ENCODE measurements around the gene ATP6V0A1.

DNA sequence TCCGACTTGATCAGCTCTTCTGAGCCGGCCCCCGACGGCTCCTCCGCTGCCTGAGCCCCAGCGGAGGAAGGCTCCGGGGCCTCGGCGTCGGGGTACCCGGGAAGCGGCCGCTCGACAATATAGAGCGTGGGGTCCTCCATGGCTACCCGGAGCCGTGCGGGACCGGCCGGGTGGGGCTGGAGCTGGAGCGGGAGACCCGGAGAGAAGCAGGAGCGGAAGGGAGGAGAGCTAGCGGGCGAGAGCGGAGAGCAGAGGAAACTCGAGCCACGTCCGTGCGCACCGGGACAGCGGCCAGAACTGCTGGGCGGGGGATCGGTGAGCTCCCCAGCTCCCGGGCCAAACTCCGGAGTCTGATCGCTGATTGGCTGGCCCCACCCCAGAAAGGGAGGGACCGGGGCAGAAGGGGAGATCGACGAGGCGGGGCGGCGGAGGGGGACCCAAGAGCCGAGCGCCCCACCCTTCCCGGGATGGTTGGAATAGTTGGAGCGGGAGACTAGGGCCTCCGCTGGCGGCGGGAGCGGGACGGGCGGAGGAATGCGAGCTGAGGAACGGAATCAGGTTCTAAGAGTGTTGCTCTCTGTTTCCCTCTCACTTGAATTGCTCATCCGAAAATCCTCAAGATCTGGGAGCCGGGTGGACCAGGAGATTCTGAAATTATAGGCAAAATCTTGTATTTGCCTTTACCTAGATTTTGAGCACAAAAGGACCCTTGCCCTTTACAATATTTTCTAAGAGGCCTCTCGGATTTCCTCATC lies 35.5 kb upstream of the ATP6V0A1 start, which contains the start of gene CAVIN1:
- TF ChIP-seq POLR2A (IDR thresholded peaks at IDR 0.05): peak; percentile 86 to 96
- TF ChIP-seq, protein P1, sequence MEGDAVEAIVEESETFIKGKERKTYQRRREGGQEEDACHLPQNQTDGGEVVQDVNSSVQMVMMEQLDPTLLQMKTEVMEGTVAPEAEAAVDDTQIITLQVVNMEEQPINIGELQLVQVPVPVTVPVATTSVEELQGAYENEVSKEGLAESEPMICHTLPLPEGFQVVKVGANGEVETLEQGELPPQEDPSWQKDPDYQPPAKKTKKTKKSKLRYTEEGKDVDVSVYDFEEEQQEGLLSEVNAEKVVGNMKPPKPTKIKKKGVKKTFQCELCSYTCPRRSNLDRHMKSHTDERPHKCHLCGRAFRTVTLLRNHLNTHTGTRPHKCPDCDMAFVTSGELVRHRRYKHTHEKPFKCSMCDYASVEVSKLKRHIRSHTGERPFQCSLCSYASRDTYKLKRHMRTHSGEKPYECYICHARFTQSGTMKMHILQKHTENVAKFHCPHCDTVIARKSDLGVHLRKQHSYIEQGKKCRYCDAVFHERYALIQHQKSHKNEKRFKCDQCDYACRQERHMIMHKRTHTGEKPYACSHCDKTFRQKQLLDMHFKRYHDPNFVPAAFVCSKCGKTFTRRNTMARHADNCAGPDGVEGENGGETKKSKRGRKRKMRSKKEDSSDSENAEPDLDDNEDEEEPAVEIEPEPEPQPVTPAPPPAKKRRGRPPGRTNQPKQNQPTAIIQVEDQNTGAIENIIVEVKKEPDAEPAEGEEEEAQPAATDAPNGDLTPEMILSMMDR (IDR thresholded peaks at IDR 0.05): no peak
